Measurements from ENCODE around the gene CMBL. TPM values are rescaled to one million over a fixed set of nuclear protein-coding genes. Genes with fewer than 3 reads are reported as not detected.

Gene CMBL
- total and polyA plus RNA-seq, 2 of the 13 experiments (the other 11 are each of a cell fraction or from before 2014, with no cell fraction given) = 11.5 to 17.0 TPM

- peak; percentile 39; the same call in 1 of the 2 replicates for TF ChIP-seq ZFX (CRISPR knock-in tag; IDR thresholded peaks at IDR 0.05; ENCODE audit: low read depth)
- no peak for TF ChIP-seq PAX8 (CRISPR knock-in tag; IDR thresholded peaks at IDR 0.05; ENCODE audit: borderline replicate concordance)
- TF ChIP-seq ZNF839 (CRISPR knock-in tag; IDR thresholded peaks at IDR 0.05; ENCODE audit: borderline replicate concordance) = no peak
- TF ChIP-seq HDAC1 (CRISPR knock-in tag; IDR thresholded peaks at IDR 0.05) = no peak
- TF ChIP-seq ZNF761 (CRISPR knock-in tag; conservative IDR thresholded peaks at IDR 0.05) = no peak
- no peak for TF ChIP-seq CEBPZ (IDR thresholded peaks at IDR 0.05; ENCODE audit: low read length)
- 0 out of 2 replicates have a peak, but pooled peaks have one; percentile 35 for TF ChIP-seq HMG20A (CRISPR knock-in tag; IDR thresholded peaks at IDR 0.05; ENCODE audit: borderline replicate concordance)
- peak; percentile 61; the same call in 1 of the 2 replicates for TF ChIP-seq THAP11 (CRISPR knock-in tag; IDR thresholded peaks at IDR 0.05)
- no peak for TF ChIP-seq ZNF367 (CRISPR knock-in tag; IDR thresholded peaks at IDR 0.05; ENCODE audit: borderline replicate concordance)
- TF ChIP-seq ZNF331 (CRISPR knock-in tag; IDR thresholded peaks at IDR 0.05) = peak; percentile 57; the same call in 1 of the 2 replicates
- no peak for TF ChIP-seq ZNF337 (CRISPR knock-in tag; IDR thresholded peaks at IDR 0.05; ENCODE audit: borderline replicate concordance, low read depth)
- TF ChIP-seq, protein P1, sequence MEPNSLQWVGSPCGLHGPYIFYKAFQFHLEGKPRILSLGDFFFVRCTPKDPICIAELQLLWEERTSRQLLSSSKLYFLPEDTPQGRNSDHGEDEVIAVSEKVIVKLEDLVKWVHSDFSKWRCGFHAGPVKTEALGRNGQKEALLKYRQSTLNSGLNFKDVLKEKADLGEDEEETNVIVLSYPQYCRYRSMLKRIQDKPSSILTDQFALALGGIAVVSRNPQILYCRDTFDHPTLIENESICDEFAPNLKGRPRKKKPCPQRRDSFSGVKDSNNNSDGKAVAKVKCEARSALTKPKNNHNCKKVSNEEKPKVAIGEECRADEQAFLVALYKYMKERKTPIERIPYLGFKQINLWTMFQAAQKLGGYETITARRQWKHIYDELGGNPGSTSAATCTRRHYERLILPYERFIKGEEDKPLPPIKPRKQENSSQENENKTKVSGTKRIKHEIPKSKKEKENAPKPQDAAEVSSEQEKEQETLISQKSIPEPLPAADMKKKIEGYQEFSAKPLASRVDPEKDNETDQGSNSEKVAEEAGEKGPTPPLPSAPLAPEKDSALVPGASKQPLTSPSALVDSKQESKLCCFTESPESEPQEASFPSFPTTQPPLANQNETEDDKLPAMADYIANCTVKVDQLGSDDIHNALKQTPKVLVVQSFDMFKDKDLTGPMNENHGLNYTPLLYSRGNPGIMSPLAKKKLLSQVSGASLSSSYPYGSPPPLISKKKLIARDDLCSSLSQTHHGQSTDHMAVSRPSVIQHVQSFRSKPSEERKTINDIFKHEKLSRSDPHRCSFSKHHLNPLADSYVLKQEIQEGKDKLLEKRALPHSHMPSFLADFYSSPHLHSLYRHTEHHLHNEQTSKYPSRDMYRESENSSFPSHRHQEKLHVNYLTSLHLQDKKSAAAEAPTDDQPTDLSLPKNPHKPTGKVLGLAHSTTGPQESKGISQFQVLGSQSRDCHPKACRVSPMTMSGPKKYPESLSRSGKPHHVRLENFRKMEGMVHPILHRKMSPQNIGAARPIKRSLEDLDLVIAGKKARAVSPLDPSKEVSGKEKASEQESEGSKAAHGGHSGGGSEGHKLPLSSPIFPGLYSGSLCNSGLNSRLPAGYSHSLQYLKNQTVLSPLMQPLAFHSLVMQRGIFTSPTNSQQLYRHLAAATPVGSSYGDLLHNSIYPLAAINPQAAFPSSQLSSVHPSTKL (CRISPR knock-in tag; IDR thresholded peaks at IDR 0.05) = peak; percentile 78
- peak; percentile 63; the same call in 1 of the 2 replicates for TF ChIP-seq MYC (CRISPR knock-in tag; IDR thresholded peaks at IDR 0.05; ENCODE audit: borderline replicate concordance)
- TF ChIP-seq FOXJ3 (CRISPR knock-in tag; IDR thresholded peaks at IDR 0.05; ENCODE audit: borderline replicate concordance) = no peak
- TF ChIP-seq ZNF430 (CRISPR knock-in tag; IDR thresholded peaks at IDR 0.05) = peak; percentile 47; the same call in 1 of the 2 replicates
- peak; percentile 43; the same call in 1 of the 2 replicates for TF ChIP-seq KMT2B (CRISPR knock-in tag; IDR thresholded peaks at IDR 0.05)
- TF ChIP-seq DDIT3 (CRISPR knock-in tag; IDR thresholded peaks at IDR 0.05) = no peak
- TF ChIP-seq MXD4 (CRISPR knock-in tag; IDR thresholded peaks at IDR 0.05) = 0 out of 2 replicates have a peak, but pooled peaks have one; percentile 44
- TF ChIP-seq KDM2A (CRISPR knock-in tag; IDR thresholded peaks at IDR 0.05; ENCODE audit: borderline replicate concordance, low read depth) = peak; percentile 36; the same call in 1 of the 2 replicates
- no peak for TF ChIP-seq GATAD1 (CRISPR knock-in tag; IDR thresholded peaks at IDR 0.05)
- TF ChIP-seq ZBTB3 (CRISPR knock-in tag; IDR thresholded peaks at IDR 0.05; ENCODE audit: borderline replicate concordance, low read depth) = no peak
- peak; percentile 52; the same call in 1 of the 2 replicates for TF ChIP-seq HOXA3 (CRISPR knock-in tag; IDR thresholded peaks at IDR 0.05)
- peak; percentile 22; the same call in 1 of the 2 replicates for TF ChIP-seq SPEN (CRISPR knock-in tag; IDR thresholded peaks at IDR 0.05; ENCODE audit: low read depth)
These were observed 28.2 kb upstream of the CMBL start (continued) for GRCh38 chr5:10335711-10336470.

Measured in HepG2 (cell line).